ENCODE measurements around the gene YEATS2.

- TF ChIP-seq POLR2A (IDR thresholded peaks at IDR 0.05; ENCODE audit: low read depth, low read length) (0 out of 2 replicates have a peak, but pooled peaks have one; percentile 20), POLR2AphosphoS5 (IDR thresholded peaks at IDR 0.05; ENCODE audit: low read depth, low read length) (no peak), TAF1 (IDR thresholded peaks at IDR 0.05; ENCODE audit: borderline replicate concordance, low read depth, low read length) (no peak)
Observed at GRCh38 chr3:183807209-183807728, 109.7 kb downstream of the YEATS2 start.
